ENCODE results near the gene SPOCD1. TPM values are rescaled to one million over a fixed set of nuclear protein-coding genes. Genes with fewer than 3 reads are reported as not detected.

The SPOCD1 gene
- total RNA-seq, 4 donors from 2014 or later = 0.42 to 14.1 (median 0.66) TPM; not detected in 1

DNA sequence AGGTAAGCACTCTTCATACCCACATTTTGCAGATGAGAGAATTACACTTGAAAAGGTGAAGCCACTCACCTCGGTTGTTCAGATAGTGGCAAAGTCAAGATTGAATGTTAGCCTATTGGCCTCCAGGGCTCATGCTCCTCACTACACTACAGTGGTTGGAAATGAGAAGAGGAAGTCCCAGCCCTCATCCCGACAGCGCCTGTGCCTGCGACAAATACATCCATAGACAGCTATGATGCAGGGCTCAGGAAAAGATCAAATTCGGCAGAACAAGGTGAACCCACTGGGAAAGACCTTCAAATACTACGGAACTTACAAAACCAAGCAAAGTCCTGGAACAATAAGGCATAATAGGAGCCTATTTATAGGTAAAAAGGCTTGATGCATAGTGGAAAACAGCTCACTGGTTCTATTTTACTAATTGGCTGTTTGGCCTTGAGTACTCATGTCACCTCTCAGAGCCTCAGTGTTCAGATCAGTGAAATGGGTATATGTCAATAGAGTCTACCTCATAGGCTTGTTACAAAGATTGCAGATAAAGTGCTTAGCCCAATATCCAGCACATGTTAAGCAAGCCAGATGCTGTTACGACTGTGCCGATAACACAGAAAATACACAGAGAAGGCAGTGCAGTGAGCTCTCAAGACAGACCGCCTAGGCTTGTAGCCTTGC lies 3.5 kb downstream of the SPOCD1 start:
- no peaks in the 10 kb centered on the region for H3K36me3 ChIP-seq
- no peak for TF ChIP-seq EP300 (IDR thresholded peaks at IDR 0.05)
- TF ChIP-seq, protein P1, sequence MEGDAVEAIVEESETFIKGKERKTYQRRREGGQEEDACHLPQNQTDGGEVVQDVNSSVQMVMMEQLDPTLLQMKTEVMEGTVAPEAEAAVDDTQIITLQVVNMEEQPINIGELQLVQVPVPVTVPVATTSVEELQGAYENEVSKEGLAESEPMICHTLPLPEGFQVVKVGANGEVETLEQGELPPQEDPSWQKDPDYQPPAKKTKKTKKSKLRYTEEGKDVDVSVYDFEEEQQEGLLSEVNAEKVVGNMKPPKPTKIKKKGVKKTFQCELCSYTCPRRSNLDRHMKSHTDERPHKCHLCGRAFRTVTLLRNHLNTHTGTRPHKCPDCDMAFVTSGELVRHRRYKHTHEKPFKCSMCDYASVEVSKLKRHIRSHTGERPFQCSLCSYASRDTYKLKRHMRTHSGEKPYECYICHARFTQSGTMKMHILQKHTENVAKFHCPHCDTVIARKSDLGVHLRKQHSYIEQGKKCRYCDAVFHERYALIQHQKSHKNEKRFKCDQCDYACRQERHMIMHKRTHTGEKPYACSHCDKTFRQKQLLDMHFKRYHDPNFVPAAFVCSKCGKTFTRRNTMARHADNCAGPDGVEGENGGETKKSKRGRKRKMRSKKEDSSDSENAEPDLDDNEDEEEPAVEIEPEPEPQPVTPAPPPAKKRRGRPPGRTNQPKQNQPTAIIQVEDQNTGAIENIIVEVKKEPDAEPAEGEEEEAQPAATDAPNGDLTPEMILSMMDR (IDR thresholded peaks at IDR 0.05) = no peak
- peaks cover 0 to 5% (median 0%) of the 10 kb centered on the region in 4 donors for H3K4me1 ChIP-seq
- H3K9me3 ChIP-seq = no peaks in the 10 kb centered on the region
- WGBS, 2 donors = 78 to 80% methylated on average over 9 of the region's 9 CpGs
- H3K27me3 ChIP-seq = no peaks in the 10 kb centered on the region
- no peak overlapping the region for H3K27ac ChIP-seq
- H3K4me3 ChIP-seq = no peak overlapping the region
- DNase-seq (ENCODE audit: low spot score in 2 of 2) = no peak

DNA sequence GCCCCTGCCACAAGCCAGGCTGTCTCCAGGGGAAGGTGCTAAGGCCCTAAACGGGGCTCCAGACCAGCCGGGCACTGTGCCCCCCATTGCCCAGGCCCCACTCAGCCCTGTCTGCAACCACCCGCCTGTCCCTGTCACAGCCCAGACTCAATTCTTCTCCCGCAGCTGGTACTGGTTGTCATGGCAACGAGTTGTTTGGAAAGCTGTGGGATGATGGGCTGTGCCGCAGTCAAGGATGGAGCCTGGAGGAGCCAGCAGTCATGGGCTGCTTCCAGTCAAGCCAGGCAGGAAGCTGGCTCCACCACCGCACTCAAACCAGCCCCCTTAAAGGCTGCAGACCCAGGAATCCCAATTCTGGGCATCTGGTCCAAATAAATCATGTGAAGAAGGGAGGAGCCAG lies 4.2 kb downstream of the SPOCD1 start:
- Histone ChIP-seq H3K27me3 (no peaks in the 10 kb centered on the region), H3K9me3 (no peaks in the 10 kb centered on the region), H3K4me3 (no peak overlapping the region), H3K4me1 (peaks cover 0 to 5% (median 0%) of the 10 kb centered on the region in 4 donors), H3K36me3 (no peaks in the 10 kb centered on the region), H3K27ac (no peak overlapping the region)
- 31 to 34% methylated on average over 7 of the region's 7 CpGs for WGBS, 2 donors
- no peak for DNase-seq (ENCODE audit: low spot score in 2 of 2)
- TF ChIP-seq, protein P1 (IDR thresholded peaks at IDR 0.05) = no peak
- TF ChIP-seq EP300 (IDR thresholded peaks at IDR 0.05) (no peak), POLR2A (IDR thresholded peaks at IDR 0.05) (no peak)

DNA sequence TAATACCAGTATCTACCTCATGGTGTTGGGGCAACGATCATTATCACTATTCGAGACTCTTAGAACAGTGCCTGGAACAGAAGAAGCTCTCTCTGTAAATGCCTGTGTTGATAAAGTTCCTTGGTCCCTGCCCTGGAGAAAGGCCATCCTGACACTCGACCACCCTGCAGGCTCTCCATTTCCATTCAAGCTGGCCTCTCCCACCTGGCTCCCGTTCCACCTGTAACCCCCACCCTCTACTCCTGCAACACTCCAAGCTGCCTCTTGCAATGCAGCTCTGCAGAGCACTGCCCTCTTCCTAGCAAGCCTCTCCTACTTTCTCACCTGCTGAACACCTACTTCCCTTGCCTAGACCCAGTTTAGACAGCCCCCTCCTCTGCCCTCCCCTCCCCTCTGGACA lies 6.1 kb downstream of the SPOCD1 start:
- Histone ChIP-seq H3K4me3 (no peak overlapping the region), H3K4me1 (no peaks in the 10 kb centered on the region), H3K36me3 (no peaks in the 10 kb centered on the region), H3K27me3 (no peaks in the 10 kb centered on the region), H3K9me3 (no peaks in the 10 kb centered on the region), H3K27ac (no peak overlapping the region)
- no peak for DNase-seq (ENCODE audit: low spot score in 2 of 2)
- TF ChIP-seq EP300 (IDR thresholded peaks at IDR 0.05) (no peak), POLR2A (IDR thresholded peaks at IDR 0.05) (no peak)
- TF ChIP-seq, protein P1 (IDR thresholded peaks at IDR 0.05) = no peak
- 67 to 69% methylated on average over 4 of the region's 4 CpGs for WGBS, 2 donors

DNA sequence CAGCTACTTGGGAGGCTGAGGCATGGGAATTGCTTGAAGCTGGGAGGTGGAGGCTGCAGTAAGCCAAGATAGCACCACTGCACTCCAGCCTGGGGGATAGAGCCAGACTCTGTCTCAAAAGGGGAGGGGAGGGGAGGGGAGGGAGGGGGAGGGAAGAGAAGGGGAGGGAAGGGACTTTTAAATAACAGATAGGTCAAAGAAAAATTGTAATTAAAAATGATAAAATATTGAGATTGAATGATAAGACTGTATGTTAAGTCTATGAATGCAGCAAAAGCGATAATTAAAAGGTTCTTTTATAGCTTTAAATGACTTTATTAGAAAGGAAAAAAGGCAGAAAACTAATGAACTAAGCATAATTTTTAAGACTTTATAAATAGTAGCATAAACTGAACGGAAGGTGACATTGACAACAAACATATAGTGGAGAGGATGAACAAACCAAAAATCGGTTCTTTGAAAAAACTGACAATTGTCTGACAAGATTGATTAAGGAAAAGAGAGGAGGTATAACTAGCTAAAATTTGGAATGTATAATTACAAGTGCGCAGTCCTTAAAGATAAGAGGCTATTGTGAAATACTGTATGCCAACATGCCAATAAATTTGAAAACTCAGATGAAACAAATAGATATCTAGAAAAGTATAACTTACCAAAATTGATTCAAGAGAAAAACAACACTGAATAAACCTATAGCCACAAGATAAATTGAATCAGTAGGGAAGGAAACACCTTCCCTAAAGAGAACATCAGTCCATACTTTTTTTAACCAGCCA lies 8.4 kb downstream of the SPOCD1 start:
- TF ChIP-seq POLR2A (IDR thresholded peaks at IDR 0.05) (no peak), EP300 (IDR thresholded peaks at IDR 0.05) (no peak)
- TF ChIP-seq, protein P1 (IDR thresholded peaks at IDR 0.05) = no peak
- WGBS, 2 donors = 86 to 90% methylated on average over 4 of the region's 4 CpGs
- Histone ChIP-seq H3K4me1 (no peaks in the 10 kb centered on the region), H3K9me3 (no peaks in the 10 kb centered on the region), H3K4me3 (no peak overlapping the region), H3K27ac (no peak overlapping the region), H3K36me3 (no peaks in the 10 kb centered on the region), H3K27me3 (no peaks in the 10 kb centered on the region)
- no peak for DNase-seq (ENCODE audit: low spot score in 2 of 2)

DNA sequence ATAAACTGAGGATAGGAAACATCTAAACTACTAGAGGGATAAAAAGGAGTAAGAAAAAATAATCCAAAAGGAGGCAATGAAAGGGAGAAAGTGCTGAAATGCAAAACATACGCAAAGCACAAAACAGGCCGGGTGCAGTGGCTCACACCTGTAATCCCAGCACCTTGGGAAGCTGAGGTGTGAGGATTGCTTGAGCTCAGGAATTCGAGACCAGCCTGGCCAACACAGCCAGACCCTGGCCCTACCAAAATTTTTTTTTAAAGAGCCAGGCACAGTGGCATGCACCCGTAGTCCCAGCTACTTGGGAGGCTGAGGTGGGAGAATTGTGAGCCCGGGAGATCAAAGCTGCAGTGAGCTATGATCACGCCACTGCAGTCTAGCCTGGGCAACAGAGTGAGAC lies 10.5 kb downstream of the SPOCD1 start:
- no peak overlapping the region for H3K27ac ChIP-seq
- H3K4me3 ChIP-seq = no peak overlapping the region
- 81 to 90% methylated on average over 6 of the region's 6 CpGs for WGBS, 2 donors
- H3K9me3 ChIP-seq = no peaks in the 10 kb centered on the region
- TF ChIP-seq EP300 (IDR thresholded peaks at IDR 0.05) = no peak
- TF ChIP-seq, protein P1 (IDR thresholded peaks at IDR 0.05) = no peak
- no peak for TF ChIP-seq POLR2A (IDR thresholded peaks at IDR 0.05)
- H3K36me3 ChIP-seq = no peaks in the 10 kb centered on the region
- no peak for DNase-seq (ENCODE audit: low spot score in 2 of 2)
- H3K4me1 ChIP-seq = no peaks in the 10 kb centered on the region
- no peaks in the 10 kb centered on the region for H3K27me3 ChIP-seq

Measured in tibial nerve (tissue), 4 donors.